Measurements from ENCODE around the gene KCNJ6.
"Not testable (repeated sequence)": the region's sequence is repeated elsewhere in the genome, so short reads cannot be mapped to it uniquely, and the experiment has no call there.

KCNJ6 gene

GRCh38 chr21:37732927-37733326 is 183.3 kb downstream of the KCNJ6 start:
- no peak for DNase-seq (ENCODE audit: low read depth)

- no peak for DNase-seq (ENCODE audit: low read depth)
Measured at GRCh38 chr21:37724201-37724600, 192.1 kb downstream of the KCNJ6 start.

- DNase-seq (ENCODE audit: low read depth): no peak
Measured at GRCh38 chr21:37717534-37717933, 198.7 kb downstream of the KCNJ6 start.

GRCh38 chr21:37712569-37712934 is 203.7 kb downstream of the KCNJ6 start:
- DNase-seq (ENCODE audit: low read depth): not testable (repeated sequence)

- DNase-seq (ENCODE audit: low read depth): no peak
Measured at GRCh38 chr21:37711836-37712568, 204.3 kb downstream of the KCNJ6 start.

- DNase-seq (ENCODE audit: low read depth): no peak
Measured at GRCh38 chr21:37711286-37711829, 204.9 kb downstream of the KCNJ6 start.

- no peak for DNase-seq (ENCODE audit: low read depth)
Measured at GRCh38 chr21:37710546-37711285, 205.5 kb downstream of the KCNJ6 start.

GRCh38 chr21:37704751-37705150 is 211.5 kb downstream of the KCNJ6 start:
- DNase-seq (ENCODE audit: low read depth): no peak

GRCh38 chr21:37702241-37702640 is 214.0 kb downstream of the KCNJ6 start:
- no peak for DNase-seq (ENCODE audit: low read depth)

- DNase-seq (ENCODE audit: low read depth): no peak
Measured at GRCh38 chr21:37700641-37701202, 215.5 kb downstream of the KCNJ6 start.

- DNase-seq (ENCODE audit: low read depth): no peak
Measured at GRCh38 chr21:37699024-37699775, 217.1 kb downstream of the KCNJ6 start.

- no peak for DNase-seq (ENCODE audit: low read depth)
Measured at GRCh38 chr21:37696936-37697335, 219.3 kb downstream of the KCNJ6 start.

- DNase-seq (ENCODE audit: low read depth): no peak
Measured at GRCh38 chr21:37695111-37695510, 221.1 kb downstream of the KCNJ6 start.

- DNase-seq (ENCODE audit: low read depth): no peak
Measured at GRCh38 chr21:37688952-37689659, 227.2 kb downstream of the KCNJ6 start.

- no peak for DNase-seq (ENCODE audit: low read depth)
Measured at GRCh38 chr21:37686991-37687810, 229.1 kb downstream of the KCNJ6 start.

- DNase-seq (ENCODE audit: low read depth): no peak
Measured at GRCh38 chr21:37684547-37684946, 231.7 kb downstream of the KCNJ6 start.

- DNase-seq (ENCODE audit: low read depth): no peak
Measured at GRCh38 chr21:37684115-37684493, 232.2 kb downstream of the KCNJ6 start.

- DNase-seq (ENCODE audit: low read depth): no peak
Measured at GRCh38 chr21:37683396-37684114, 232.7 kb downstream of the KCNJ6 start.

- no peak for DNase-seq (ENCODE audit: low read depth)
Measured at GRCh38 chr21:37682966-37683365, 233.3 kb downstream of the KCNJ6 start.

GRCh38 chr21:37677006-37677405 is 239.3 kb downstream of the KCNJ6 start:
- no peak for DNase-seq (ENCODE audit: low read depth)

Measured in stimulated activated CD8-positive, alpha-beta memory T cell treated with anti-CD3 and anti-CD28 coated beads, Interleukin-12 subunit alpha, Interleukin-12 subunit beta, amount 100 ng/mL, for 1 hour (primary cell).